Testis (tissue), 3 donors: ENCODE measurements around the gene ATP2C1. TPM values are rescaled to one million over a fixed set of nuclear protein-coding genes. Genes with fewer than 3 reads are reported as not detected.

Experiments used
- DNase-seq: peaks from one replicate; pipeline ENCODE4 v3.0.0-alpha.2; 2019
- H3K27ac ChIP-seq, 2 donors: fragments of 200-600 bp; sonication (generic); one replicate each; pipeline ENCODE4 v1.5.1; 2019
- H3K27me3 ChIP-seq: fragments of 200-600 bp; sonication (generic); one replicate; pipeline ENCODE4 v1.5.1; 2019
- H3K36me3 ChIP-seq: fragments of 200-600 bp; sonication (generic); one replicate; pipeline ENCODE4 v1.5.1; 2017; ENCODE audit warnings: low read depth; ENCODE audit errors: missing control alignments
- H3K4me1 ChIP-seq: fragments of 200-600 bp; sonication (generic); one replicate; pipeline ENCODE4 v1.5.1; 2019
- H3K4me3 ChIP-seq, 2 donors: fragments of 200-600 bp; sonication (generic); one replicate each; pipeline ENCODE4 v1.5.1; 2017 to 2019
- H3K9me3 ChIP-seq: fragments of 200-600 bp; sonication (generic); one replicate; pipeline ENCODE4 v1.5.1; 2017
- POLR2A ChIP-seq: fragments of 450-650 bp; IDR thresholded peaks from one replicate; pipeline ENCODE4 v1.6.1; 2017; ENCODE audit warnings: antibody characterized with exemption, mild to moderate bottlenecking, moderate library complexity
- WGBS, 2 donors: methylation state at CpG; one replicate each; pipeline ENCODE4 v1.1.5; 2018; 5-methylcytosine and 5-hydroxymethylcytosine counted together
- intact Hi-C: fragments of 100-400 bp; cut with DNase I; formaldehyde crosslinking; loops from one replicate; pipeline ENCODE4 v1.15.1; 2023; ENCODE audit warnings: low total_unique reads
- polyA plus RNA-seq: library from polyadenylated mRNA; stranded (reverse); fragments of 350-450 nt; fragmentation: Illumina TruSeq; extraction: RNeasy Lipid Tissue Mini Kit (QIAGEN cat#74804); gene quantifications from one replicate; pipeline ENCODE4 v1.2.3, GENCODE V29; 2014; ENCODE audit warnings: low read depth, low replicate concordance; ENCODE audit not compliant: insufficient read depth
- total RNA-seq, 2 donors: library from RNA; depleted of rRNA; stranded (reverse); fragments of >200 nt; gene quantifications; one replicate each; pipeline ENCODE4 v1.2.3, GENCODE V29; 2016
- TF ChIP-seq, protein P1 (sequence below), 3 experiments: fragments of 450-650 bp in 2 of 3; fragments of 200-600 bp in 1 of 3; sonication (generic) in 1 of 3; IDR thresholded peaks; one replicate each; pipeline ENCODE4 v1.5.1; 2016 to 2019; ENCODE audit warnings: antibody characterized with exemption in 3 of 3, mild to moderate bottlenecking in 2 of 3, moderate library complexity in 1 of 3

Gene ATP2C1
- total and polyA plus RNA-seq, 3 donors from 2014 or later, result 51.0 to 103 (median 88.0) TPM

DNA sequence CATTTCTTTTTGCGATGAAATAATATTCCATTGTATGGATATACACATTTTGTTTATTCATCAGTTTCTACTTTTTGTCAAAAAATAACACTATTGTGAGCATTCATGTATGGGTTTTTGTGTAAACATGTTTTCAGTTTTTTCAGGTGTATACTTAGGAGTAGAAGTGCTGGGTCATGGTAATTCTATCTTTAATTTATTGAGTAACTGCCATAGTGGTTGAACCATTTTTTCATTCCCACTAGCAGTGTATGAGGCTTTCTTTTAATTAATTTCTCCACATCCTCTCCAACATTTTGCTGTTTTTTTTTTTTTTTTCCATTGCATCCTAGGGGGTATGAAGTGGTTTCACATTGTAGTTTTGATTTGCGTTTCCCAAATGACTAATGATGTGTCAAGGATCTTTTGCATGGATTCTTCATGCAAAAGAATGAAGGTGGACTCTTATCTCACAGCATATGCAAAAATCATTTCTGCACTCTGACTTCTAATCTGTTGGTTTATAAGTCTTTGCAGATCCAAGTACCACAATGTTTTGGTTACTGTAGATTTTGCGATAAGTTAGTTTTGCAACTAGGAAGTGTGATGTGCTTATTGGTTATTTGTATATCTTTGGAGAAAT, 12.6 kb downstream of the ATP2C1 start:
- WGBS, 2 donors, result 96 to 98% methylated on average over 3 of the region's 3 CpGs
- Histone ChIP-seq H3K4me1 (no peaks in the 10 kb centered on the region), H3K27me3 (no peaks in the 10 kb centered on the region), H3K36me3 (no peaks in the 10 kb centered on the region), H3K9me3 (no peaks in the 10 kb centered on the region), H3K4me3 (no peak overlapping the region), H3K27ac (no peak overlapping the region)
- TF ChIP-seq, protein P1, sequence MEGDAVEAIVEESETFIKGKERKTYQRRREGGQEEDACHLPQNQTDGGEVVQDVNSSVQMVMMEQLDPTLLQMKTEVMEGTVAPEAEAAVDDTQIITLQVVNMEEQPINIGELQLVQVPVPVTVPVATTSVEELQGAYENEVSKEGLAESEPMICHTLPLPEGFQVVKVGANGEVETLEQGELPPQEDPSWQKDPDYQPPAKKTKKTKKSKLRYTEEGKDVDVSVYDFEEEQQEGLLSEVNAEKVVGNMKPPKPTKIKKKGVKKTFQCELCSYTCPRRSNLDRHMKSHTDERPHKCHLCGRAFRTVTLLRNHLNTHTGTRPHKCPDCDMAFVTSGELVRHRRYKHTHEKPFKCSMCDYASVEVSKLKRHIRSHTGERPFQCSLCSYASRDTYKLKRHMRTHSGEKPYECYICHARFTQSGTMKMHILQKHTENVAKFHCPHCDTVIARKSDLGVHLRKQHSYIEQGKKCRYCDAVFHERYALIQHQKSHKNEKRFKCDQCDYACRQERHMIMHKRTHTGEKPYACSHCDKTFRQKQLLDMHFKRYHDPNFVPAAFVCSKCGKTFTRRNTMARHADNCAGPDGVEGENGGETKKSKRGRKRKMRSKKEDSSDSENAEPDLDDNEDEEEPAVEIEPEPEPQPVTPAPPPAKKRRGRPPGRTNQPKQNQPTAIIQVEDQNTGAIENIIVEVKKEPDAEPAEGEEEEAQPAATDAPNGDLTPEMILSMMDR (IDR thresholded peaks at IDR 0.05), result no peak
- TF ChIP-seq POLR2A, result no peak
- DNase-seq, result no peak
- intact Hi-C loops, result no loop called here

- no peaks in the 10 kb centered on the region for H3K27me3 ChIP-seq
- no peaks in the 10 kb centered on the region for H3K9me3 ChIP-seq
- no peak overlapping the region for H3K27ac ChIP-seq
- H3K4me3 ChIP-seq, result no peak overlapping the region
- no peak for TF ChIP-seq POLR2A
- TF ChIP-seq, protein P1 (IDR thresholded peaks at IDR 0.05), result no peak
- intact Hi-C loops, result no loop called here
- H3K4me1 ChIP-seq, result no peaks in the 10 kb centered on the region
- H3K36me3 ChIP-seq, result no peaks in the 10 kb centered on the region
- DNase-seq, result no peak
These were observed 13.6 kb downstream of the ATP2C1 start for GRCh38 chr3:130907500-130907899.

GRCh38 chr3:130907966-130908365, 14.1 kb downstream of the ATP2C1 start:
- Histone ChIP-seq H3K27me3 (no peaks in the 10 kb centered on the region), H3K4me1 (no peaks in the 10 kb centered on the region), H3K9me3 (no peaks in the 10 kb centered on the region), H3K27ac (no peak overlapping the region), H3K4me3 (no peak overlapping the region), H3K36me3 (no peaks in the 10 kb centered on the region)
- intact Hi-C loops, result no loop called here
- no peak for DNase-seq
- no peak for TF ChIP-seq POLR2A
- TF ChIP-seq, protein P1 (IDR thresholded peaks at IDR 0.05), result no peak

- Histone ChIP-seq H3K4me3 (no peak overlapping the region), H3K9me3 (no peaks in the 10 kb centered on the region), H3K27ac (no peak overlapping the region), H3K4me1 (no peaks in the 10 kb centered on the region), H3K27me3 (no peaks in the 10 kb centered on the region), H3K36me3 (no peaks in the 10 kb centered on the region)
- no peak for TF ChIP-seq POLR2A
- intact Hi-C loops, result no loop called here
- 89 to 93% methylated on average over 7 of the region's 7 CpGs for WGBS, 2 donors
- no peak for DNase-seq
These were observed 21.8 kb downstream of the ATP2C1 start for GRCh38 chr3:130915567-130916292.

- no peaks in the 10 kb centered on the region for H3K4me1 ChIP-seq
- WGBS, 2 donors, result 87 to 88% methylated on average over 4 of the region's 4 CpGs
- intact Hi-C loops, result no loop called here
- no peaks in the 10 kb centered on the region for H3K36me3 ChIP-seq
- H3K27ac ChIP-seq, result no peak overlapping the region
- TF ChIP-seq POLR2A, result no peak
- TF ChIP-seq, protein P1 (IDR thresholded peaks at IDR 0.05), result no peak
- no peak for DNase-seq
- H3K9me3 ChIP-seq, result no peaks in the 10 kb centered on the region
- H3K27me3 ChIP-seq, result no peaks in the 10 kb centered on the region
- H3K4me3 ChIP-seq, result no peak overlapping the region
These were observed 22.8 kb downstream of the ATP2C1 start for GRCh38 chr3:130916507-130917167.
